Measurements from ENCODE around the gene C19orf25.

- no peak for TF ChIP-seq EGR1 (conservative IDR thresholded peaks at IDR 0.05)
- no peak for TF ChIP-seq KLF16 (IDR thresholded peaks at IDR 0.05)
- no peak for TF ChIP-seq TCF7L2 (IDR thresholded peaks at IDR 0.05; ENCODE audit: low read depth, low read length)
- TF ChIP-seq ZNF133 (CRISPR knock-in tag; IDR thresholded peaks at IDR 0.05) = no peak
- no peak for TF ChIP-seq SP2 (IDR thresholded peaks at IDR 0.05; ENCODE audit: extremely low read depth, low read depth, low read length, poor library complexity, severe bottlenecking)
- TF ChIP-seq ZBTB9 (CRISPR knock-in tag; IDR thresholded peaks at IDR 0.05) = no peak
These were observed 9.0 kb downstream of the C19orf25 start for GRCh38 chr19:1470055-1470304.

Measured in K562 (cell line).